GM18505 (cell line): Measurements from ENCODE around the gene UNC79.

ENCODE experiments used
- ATAC-seq: cut with Tn5 transposase; IDR thresholded peaks from one replicate; pipeline ENCODE4 v1.9.1; 2021; ENCODE audit not compliant: unreplicated experiment
- POLR2A ChIP-seq: IDR thresholded peaks from 4 replicates; pipeline ENCODE4 v1.6.1; 2011; ENCODE audit warnings: borderline replicate concordance; ENCODE audit not compliant: insufficient read depth, insufficient read length; ENCODE audit errors: extremely low read depth

UNC79 gene

DNA sequence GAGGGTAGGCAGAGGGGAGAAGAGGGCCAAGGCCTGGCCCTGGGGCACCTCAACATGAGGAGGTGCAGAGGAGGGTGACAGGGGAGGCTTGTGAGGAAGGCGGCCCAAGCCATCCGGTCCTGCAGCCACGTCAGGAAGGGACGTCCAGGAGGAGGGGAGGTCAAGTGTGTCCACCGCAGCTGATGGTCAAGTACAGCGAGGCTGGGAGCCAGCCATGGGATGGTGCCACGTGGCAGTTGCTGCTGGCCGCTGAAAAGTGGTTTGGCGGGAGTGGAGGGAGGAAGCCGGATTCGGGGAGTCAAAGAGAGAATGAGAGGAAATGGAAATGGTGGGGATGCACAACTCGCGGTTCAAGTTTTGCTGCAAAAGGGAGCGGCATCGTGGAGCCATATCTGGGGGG, 316.4 kb downstream of the UNC79 start:
- no peak for ATAC-seq
- no peak for TF ChIP-seq POLR2A

DNA sequence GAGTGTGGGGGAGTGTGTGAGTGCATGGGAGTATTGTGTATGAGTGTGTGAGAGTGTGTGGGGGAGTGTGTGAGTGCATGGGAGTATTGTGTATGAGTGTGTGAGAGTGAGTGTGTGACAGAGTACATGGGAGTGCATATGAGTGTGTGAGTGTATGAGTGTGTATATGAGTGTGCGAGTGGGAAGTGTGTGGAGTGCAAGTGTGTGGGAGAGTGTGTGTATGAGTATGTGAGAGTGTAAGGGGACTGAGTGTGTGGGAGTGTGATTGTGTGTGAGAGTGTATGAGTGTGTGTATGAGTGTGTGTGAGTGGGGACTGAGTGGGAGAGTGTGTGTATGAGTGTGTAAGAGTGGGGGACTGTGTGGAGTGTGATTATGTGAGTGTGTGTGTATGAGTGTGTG, 316.8 kb downstream of the UNC79 start:
- ATAC-seq, result no peak
- TF ChIP-seq POLR2A, result no peak

DNA sequence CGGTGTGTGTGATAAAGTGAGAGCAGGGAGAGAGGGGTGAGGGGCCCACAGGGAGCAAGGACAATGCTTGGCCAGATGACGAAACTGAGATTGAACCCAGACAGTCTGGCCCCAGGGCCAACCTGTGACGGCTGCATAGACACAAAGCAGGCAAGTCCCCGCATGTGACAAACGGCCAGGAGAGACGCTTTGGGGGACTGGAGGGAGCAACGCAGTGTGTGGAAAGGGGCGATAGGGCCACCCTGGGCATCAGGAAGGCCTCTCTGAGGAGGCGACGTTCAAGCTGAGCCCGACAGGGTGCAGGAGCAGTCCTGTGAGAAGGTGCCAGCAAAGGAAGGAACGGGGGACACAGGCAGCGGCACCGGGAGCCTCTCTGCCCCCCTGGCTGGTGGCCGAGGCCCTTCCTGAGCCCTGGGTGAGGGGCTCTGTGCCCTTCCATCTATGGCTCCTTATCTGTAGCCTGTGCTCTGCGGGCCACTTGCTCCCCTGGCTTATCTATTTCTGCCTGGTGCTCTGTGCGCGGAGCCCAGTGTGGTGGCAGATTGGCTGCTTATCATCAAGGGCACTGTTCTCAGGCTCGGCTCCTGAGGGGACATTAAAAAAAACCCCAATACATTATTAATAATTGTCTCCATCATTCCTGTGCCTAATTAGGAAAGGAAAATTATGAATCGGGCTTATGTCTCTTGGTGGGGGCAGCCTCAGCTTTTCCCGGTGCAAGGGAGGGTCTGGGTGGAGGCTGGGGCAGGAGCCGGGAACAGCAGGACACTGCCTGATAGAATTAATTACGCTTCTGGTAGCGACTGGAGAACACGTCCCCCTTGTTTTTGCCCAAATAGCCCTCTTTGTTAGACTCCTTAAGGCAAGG, 317.7 kb downstream of the UNC79 start:
- ATAC-seq, result no peak
- no peak for TF ChIP-seq POLR2A

DNA sequence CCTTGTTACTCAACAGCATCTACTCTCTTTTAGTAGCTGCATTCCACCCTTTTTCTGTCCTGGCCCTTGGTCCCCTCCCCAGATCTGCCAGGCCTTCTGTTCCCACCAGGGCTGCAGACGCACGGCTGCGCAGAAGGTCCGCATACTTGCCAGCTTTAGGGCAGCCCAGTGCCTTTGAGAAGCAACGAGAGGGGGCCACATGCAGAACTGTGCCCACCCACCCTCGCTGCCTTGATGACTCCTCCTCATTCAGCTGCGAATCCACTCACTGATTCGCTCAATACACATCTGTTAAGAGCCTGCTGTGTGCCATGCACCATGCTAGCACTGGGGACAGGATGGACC, 318.3 kb downstream of the UNC79 start:
- no peak for TF ChIP-seq POLR2A
- no peak for ATAC-seq

DNA sequence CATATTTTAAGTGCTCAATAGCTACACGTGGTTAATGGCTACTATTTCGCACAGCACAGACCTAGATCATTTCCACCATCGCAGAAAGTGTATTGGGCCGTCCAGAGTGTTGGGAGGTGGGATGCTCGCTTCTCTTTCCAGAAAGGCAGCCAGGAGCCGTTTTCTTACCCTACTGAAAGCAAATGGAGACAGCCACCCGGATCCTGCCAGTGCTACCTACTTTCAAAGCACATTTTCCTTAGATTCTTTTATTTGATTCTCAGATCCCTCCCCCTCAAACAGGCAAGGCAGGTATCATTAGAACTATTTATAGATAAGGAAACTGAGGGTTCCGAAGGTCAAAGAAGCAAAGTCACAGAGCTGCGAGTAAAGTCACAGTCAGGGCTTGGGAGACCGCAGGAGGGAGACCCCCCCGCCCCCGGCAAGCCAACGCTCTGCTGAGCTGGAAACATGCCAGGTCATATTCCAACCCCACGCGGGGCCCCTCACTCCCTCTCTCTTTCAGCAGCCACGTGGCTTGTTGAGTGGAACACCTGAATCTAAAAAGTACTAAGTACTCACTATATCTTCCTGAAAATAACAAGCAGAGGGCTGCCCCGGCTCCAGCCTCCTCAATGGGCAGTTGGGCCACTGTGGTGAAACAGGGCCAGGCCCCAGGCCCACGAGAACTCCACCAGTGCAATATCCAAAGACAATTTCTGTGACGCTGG, 321.4 kb downstream of the UNC79 start:
- no peak for ATAC-seq
- TF ChIP-seq POLR2A, result no peak

DNA sequence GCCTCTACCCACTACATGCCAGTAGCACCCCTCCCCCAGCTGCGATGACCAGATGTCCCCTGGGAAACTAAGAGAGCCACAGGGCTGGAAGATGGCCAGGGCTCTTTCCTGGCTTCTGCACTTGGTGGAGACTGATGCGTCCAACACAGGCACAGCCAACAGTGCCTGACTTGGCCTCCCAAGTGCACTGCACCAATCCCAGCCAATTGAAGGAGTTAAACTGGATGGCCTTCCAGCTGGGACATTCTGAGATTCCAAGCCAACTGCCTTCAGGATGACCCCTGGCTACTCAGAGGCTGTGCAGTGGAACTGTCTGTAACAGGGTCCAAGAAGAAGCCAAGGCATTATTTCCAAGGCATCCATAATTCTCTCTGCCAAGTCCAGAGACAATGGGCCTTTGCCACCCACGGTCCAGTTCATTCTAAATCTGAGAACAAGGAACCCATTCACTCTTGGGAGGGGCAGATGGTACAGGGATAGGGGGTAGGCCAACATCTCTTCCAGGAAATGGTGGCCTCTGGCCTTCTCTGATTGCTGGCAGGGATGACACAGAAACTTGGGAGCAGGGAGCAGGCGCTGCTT, 322.3 kb downstream of the UNC79 start:
- ATAC-seq, result no peak

DNA sequence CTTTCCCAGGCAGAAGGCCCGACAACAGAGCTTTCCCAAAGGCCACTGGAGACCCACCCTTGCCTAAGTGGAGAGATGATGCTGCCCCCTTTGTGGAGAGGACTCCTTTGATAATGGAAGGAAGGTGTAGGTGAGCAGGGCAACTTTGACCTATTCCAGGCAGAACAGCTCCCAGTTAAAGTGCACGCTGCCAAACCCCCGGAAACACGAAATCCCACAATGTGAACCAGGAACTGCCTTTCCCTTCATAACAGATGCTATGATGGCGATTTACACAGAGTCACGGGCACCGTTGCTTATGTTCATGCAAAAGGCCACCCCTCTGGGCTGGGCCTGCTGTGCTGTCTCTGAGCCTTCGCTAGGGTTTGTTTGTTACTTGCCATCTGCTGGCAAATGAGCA, 322.9 kb downstream of the UNC79 start:
- TF ChIP-seq POLR2A, result no peak
- ATAC-seq, result no peak

More for the DNA sequence above, 322.3 kb downstream of the UNC79 start:
- no peak for TF ChIP-seq POLR2A

DNA sequence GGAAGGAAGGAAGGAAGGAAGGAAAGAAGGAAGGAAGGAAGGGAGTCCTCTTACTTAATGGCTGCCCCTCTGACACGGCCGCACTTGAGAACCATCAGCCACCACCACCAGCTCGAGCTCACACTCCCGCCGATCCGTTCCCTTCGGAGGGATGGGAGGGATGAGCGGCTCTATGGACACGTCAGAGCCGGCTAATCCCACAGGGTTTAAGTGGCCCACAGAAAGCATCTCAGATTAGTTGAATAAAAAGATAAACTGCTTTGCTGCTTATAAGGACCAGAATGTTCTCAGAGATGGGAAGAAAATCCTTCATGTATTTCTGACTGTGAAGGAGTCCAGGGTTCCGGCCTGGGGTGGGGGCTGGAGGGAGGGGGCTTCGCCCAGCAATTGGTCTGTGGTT, 326.5 kb downstream of the UNC79 start:
- ATAC-seq, result no peak
- no peak for TF ChIP-seq POLR2A
